ENCODE data around the gene RGS8. TPM values are rescaled to one million over a fixed set of nuclear protein-coding genes. Genes with fewer than 3 reads are reported as not detected.

The RGS8 gene
- total RNA-seq, 1 donor from 2014 or later = 0.17 TPM

DNA sequence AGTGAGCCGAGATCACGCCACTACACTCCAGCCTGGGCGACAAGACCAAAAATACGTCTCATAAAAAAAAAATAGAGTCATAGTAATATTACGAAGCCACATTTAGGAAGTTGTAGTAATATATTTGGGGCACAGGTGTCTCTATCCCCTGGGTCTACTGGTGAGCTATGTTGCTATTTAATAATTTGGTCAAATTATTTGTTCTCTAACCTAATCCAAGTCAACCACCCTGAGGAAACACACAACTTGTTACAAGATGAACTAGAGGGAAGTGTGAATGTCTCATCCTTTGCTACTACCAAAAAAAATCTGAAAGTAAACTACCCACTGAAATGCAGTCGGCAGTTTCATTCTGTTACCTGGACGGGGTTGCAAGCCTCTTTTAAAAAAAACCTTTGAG is 35.3 kb downstream of the RGS8 start:
- Mint-ChIP-seq H3K27ac (ENCODE audit: unreplicated experiment) (no peak overlapping the region), H3K4me3 (ENCODE audit: unreplicated experiment) (no peak overlapping the region), H3K9me3 (ENCODE audit: low read depth) (no peaks in the 10 kb centered on the region), H3K4me1 (ENCODE audit: low read depth) (no peaks in the 10 kb centered on the region), H3K36me3 (ENCODE audit: low read depth) (no peaks in the 10 kb centered on the region), H3K27me3 (ENCODE audit: low read depth) (peaks cover 2% of the 10 kb centered on the region)
- no peak for DNase-seq (ENCODE audit: low spot score)
- TF ChIP-seq, protein P1, sequence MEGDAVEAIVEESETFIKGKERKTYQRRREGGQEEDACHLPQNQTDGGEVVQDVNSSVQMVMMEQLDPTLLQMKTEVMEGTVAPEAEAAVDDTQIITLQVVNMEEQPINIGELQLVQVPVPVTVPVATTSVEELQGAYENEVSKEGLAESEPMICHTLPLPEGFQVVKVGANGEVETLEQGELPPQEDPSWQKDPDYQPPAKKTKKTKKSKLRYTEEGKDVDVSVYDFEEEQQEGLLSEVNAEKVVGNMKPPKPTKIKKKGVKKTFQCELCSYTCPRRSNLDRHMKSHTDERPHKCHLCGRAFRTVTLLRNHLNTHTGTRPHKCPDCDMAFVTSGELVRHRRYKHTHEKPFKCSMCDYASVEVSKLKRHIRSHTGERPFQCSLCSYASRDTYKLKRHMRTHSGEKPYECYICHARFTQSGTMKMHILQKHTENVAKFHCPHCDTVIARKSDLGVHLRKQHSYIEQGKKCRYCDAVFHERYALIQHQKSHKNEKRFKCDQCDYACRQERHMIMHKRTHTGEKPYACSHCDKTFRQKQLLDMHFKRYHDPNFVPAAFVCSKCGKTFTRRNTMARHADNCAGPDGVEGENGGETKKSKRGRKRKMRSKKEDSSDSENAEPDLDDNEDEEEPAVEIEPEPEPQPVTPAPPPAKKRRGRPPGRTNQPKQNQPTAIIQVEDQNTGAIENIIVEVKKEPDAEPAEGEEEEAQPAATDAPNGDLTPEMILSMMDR (IDR thresholded peaks at IDR 0.05) = no peak

DNA sequence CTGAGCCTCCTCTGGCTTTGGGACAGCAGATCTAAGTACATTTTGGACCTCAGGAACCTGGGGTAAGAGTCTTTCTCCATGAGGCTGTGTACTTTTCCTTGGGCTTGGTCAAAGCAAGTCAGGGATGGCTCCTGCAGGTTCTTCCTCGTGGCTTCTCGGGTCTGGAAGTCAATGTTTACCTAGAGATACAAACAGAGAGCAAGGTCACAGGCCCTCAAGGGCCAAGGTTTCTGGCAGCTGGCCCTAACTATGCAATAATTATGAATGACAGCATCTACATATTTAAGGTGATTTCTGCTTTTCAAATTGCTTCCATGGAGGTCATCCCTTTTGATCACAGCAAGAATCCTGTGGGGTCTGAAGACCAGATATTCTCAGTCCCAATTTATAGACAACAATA is 37.6 kb downstream of the RGS8 start:
- no peaks in the 10 kb centered on the region for H3K9me3 Mint-ChIP-seq (ENCODE audit: low read depth)
- no peak overlapping the region for H3K27ac Mint-ChIP-seq (ENCODE audit: unreplicated experiment)
- peaks cover 2% of the 10 kb centered on the region for H3K27me3 Mint-ChIP-seq (ENCODE audit: low read depth)
- no peak for DNase-seq (ENCODE audit: low spot score)
- H3K4me1 Mint-ChIP-seq (ENCODE audit: low read depth) = no peaks in the 10 kb centered on the region
- no peak overlapping the region for H3K4me3 Mint-ChIP-seq (ENCODE audit: unreplicated experiment)
- H3K36me3 Mint-ChIP-seq (ENCODE audit: low read depth) = no peaks in the 10 kb centered on the region
- TF ChIP-seq, protein P1 (IDR thresholded peaks at IDR 0.05) = no peak

DNA sequence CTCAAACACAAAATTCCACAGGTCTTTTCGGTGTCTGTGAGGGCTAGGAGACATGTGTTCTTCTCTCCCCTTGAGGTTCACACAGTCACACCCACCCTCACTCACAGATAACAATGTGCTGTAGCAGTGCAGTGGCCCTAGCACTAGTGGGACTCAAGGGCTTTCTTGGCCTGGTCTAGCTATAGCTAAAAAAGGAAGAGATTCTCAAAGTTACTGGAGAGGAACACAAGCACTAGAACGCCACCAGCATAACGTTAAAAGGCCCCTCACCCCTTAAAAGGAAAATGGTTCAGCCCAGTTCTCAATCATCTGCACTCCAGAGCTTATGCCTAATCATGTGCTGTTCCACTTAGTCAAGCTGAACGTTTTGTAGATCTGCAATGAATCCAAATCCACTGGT is 39.5 kb downstream of the RGS8 start:
- H3K36me3 Mint-ChIP-seq (ENCODE audit: low read depth) = no peaks in the 10 kb centered on the region
- no peak overlapping the region for H3K27ac Mint-ChIP-seq (ENCODE audit: unreplicated experiment)
- TF ChIP-seq, protein P1 (IDR thresholded peaks at IDR 0.05) = no peak
- no peak overlapping the region for H3K4me3 Mint-ChIP-seq (ENCODE audit: unreplicated experiment)
- H3K27me3 Mint-ChIP-seq (ENCODE audit: low read depth) = peaks cover 2% of the 10 kb centered on the region
- no peaks in the 10 kb centered on the region for H3K9me3 Mint-ChIP-seq (ENCODE audit: low read depth)
- DNase-seq (ENCODE audit: low spot score) = no peak
- H3K4me1 Mint-ChIP-seq (ENCODE audit: low read depth) = no peaks in the 10 kb centered on the region

DNA sequence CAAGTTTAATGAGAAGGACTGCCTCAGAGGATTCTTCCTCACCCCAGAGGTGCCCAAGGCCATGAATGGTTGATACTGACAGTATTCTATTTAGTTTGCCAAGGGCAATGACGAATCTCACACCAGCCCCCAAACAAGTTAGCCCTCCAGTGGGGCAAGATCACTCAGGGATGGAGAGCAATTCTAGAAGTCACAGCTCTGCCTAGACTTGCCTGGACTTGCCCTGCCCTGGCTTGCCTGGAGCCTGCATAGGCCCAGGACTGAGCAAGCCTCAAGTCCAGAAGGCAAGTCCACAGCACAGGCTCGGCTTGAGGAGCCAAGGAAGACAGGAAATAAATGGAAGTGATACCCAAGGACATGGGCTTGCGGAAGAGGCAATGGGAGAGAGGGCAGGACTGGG is 40.7 kb downstream of the RGS8 start:
- no peak for DNase-seq (ENCODE audit: low spot score)
- Mint-ChIP-seq H3K27ac (ENCODE audit: unreplicated experiment) (no peak overlapping the region), H3K4me1 (ENCODE audit: low read depth) (no peaks in the 10 kb centered on the region), H3K27me3 (ENCODE audit: low read depth) (peaks cover 2% of the 10 kb centered on the region), H3K36me3 (ENCODE audit: low read depth) (no peaks in the 10 kb centered on the region), H3K9me3 (ENCODE audit: low read depth) (no peaks in the 10 kb centered on the region), H3K4me3 (ENCODE audit: unreplicated experiment) (no peak overlapping the region)
- TF ChIP-seq, protein P1 (IDR thresholded peaks at IDR 0.05) = no peak

DNA sequence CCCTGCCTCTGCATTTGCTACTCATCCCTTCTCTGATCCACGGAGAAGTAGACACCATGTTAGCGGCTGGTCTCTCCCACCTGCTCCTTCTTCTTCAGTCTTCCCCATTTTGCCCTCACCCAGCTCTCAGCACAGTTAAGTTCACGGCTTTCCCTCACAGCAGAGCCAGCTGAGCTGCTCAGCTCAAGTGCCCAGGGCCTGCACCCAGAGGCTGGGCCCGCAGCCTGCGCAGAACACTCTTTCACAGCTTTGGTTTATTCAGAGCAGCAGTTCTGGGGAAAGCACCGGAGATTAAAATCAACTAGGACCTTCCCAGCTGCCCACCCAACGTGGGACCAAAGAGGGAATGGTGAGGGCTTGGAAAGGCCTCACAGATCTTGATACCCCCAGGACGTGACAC is 41.9 kb downstream of the RGS8 start:
- no peak for DNase-seq (ENCODE audit: low spot score)
- Mint-ChIP-seq H3K36me3 (ENCODE audit: low read depth) (no peaks in the 10 kb centered on the region), H3K4me3 (ENCODE audit: unreplicated experiment) (no peak overlapping the region), H3K4me1 (ENCODE audit: low read depth) (no peaks in the 10 kb centered on the region), H3K27ac (ENCODE audit: unreplicated experiment) (no peak overlapping the region), H3K27me3 (ENCODE audit: low read depth) (no peaks in the 10 kb centered on the region), H3K9me3 (ENCODE audit: low read depth) (no peaks in the 10 kb centered on the region)
- TF ChIP-seq, protein P1 (IDR thresholded peaks at IDR 0.05) = no peak
